ENCODE measurements around the gene IL12RB1.

- TF ChIP-seq CTCF (conservative IDR thresholded peaks at IDR 0.05; ENCODE audit: low read length) (no peak), EZH2phosphoT487 (IDR thresholded peaks at IDR 0.05; ENCODE audit: borderline replicate concordance, low read depth, low read length) (no peak)
Observed at GRCh38 chr19:18091217-18091608, 4.5 kb upstream of the IL12RB1 start.

Measured in OCI-LY7 (cell line).